ENCODE results near the gene SH2B2.

- TF ChIP-seq, protein P1, sequence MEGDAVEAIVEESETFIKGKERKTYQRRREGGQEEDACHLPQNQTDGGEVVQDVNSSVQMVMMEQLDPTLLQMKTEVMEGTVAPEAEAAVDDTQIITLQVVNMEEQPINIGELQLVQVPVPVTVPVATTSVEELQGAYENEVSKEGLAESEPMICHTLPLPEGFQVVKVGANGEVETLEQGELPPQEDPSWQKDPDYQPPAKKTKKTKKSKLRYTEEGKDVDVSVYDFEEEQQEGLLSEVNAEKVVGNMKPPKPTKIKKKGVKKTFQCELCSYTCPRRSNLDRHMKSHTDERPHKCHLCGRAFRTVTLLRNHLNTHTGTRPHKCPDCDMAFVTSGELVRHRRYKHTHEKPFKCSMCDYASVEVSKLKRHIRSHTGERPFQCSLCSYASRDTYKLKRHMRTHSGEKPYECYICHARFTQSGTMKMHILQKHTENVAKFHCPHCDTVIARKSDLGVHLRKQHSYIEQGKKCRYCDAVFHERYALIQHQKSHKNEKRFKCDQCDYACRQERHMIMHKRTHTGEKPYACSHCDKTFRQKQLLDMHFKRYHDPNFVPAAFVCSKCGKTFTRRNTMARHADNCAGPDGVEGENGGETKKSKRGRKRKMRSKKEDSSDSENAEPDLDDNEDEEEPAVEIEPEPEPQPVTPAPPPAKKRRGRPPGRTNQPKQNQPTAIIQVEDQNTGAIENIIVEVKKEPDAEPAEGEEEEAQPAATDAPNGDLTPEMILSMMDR (IDR thresholded peaks at IDR 0.05) = no peak
- no peak for TF ChIP-seq POLR2A (IDR thresholded peaks at IDR 0.05)
These were observed 1.7 kb upstream of the SH2B2 start for GRCh38 chr7:102284891-102285539.
